ENCODE measurements around the gene KIAA1210.
"Not testable (repeated sequence)": the region's sequence is repeated elsewhere in the genome, so short reads cannot be mapped to it uniquely, and the experiment has no call there.

Gene KIAA1210

GRCh38 chrX:119040432-119040831 is 87.2 kb downstream of the KIAA1210 start:
- Histone ChIP-seq H3K4me3 (ENCODE audit: low read depth, low read length, poor library complexity, severe bottlenecking) (no peak overlapping the region), H3F3A (ENCODE audit: insufficient read depth, low read length) (no peaks in the 10 kb centered on the region), H3K9ac (ENCODE audit: low read length) (no peak overlapping the region), H3K36me3 (ENCODE audit: insufficient read depth, low read length) (no peaks in the 10 kb centered on the region), H2AFZ (ENCODE audit: low read length) (no peak overlapping the region), H3K9me3 (ENCODE audit: low read length) (no peaks in the 10 kb centered on the region), H3K4me2 (ENCODE audit: low read length) (no peak overlapping the region), H3K27me3 (ENCODE audit: insufficient read depth, low read length) (no peaks in the 10 kb centered on the region), H3K27ac (ENCODE audit: low read depth, low read length, poor library complexity, severe bottlenecking) (no peak overlapping the region), H3K9me2 (ENCODE audit: low read depth, low read length) (no peaks in the 10 kb centered on the region), H4K20me1 (ENCODE audit: insufficient read depth, low read length) (no peaks in the 10 kb centered on the region), H3K79me2 (ENCODE audit: insufficient read depth, low read length) (no peaks in the 10 kb centered on the region), H3K4me1 (ENCODE audit: insufficient read depth, low read length, severe bottlenecking) (no peaks in the 10 kb centered on the region)
- TF ChIP-seq EZH2 (IDR thresholded peaks at IDR 0.05; ENCODE audit: borderline replicate concordance, low read length): no peak
- TF ChIP-seq CTCF (IDR thresholded peaks at IDR 0.05; ENCODE audit: low read length): no peak

- no peaks in the 10 kb centered on the region for H3K79me2 ChIP-seq (ENCODE audit: insufficient read depth, low read length)
- no peaks in the 10 kb centered on the region for H3K9me2 ChIP-seq (ENCODE audit: low read depth, low read length)
- no peak overlapping the region for H2AFZ ChIP-seq (ENCODE audit: low read length)
- no peak overlapping the region for H3K4me3 ChIP-seq (ENCODE audit: low read depth, low read length, poor library complexity, severe bottlenecking)
- H3K9ac ChIP-seq (ENCODE audit: low read length): no peak overlapping the region
- H3K9me3 ChIP-seq (ENCODE audit: low read length): no peaks in the 10 kb centered on the region
- H3K4me2 ChIP-seq (ENCODE audit: low read length): no peak overlapping the region
- H3F3A ChIP-seq (ENCODE audit: insufficient read depth, low read length): no peaks in the 10 kb centered on the region
- TF ChIP-seq CTCF (IDR thresholded peaks at IDR 0.05; ENCODE audit: low read length) (no peak), EZH2 (IDR thresholded peaks at IDR 0.05; ENCODE audit: borderline replicate concordance, low read length) (no peak)
- H3K27ac ChIP-seq (ENCODE audit: low read depth, low read length, poor library complexity, severe bottlenecking): no peak overlapping the region
- H3K36me3 ChIP-seq (ENCODE audit: insufficient read depth, low read length): no peaks in the 10 kb centered on the region
- no peaks in the 10 kb centered on the region for H3K4me1 ChIP-seq (ENCODE audit: insufficient read depth, low read length, severe bottlenecking)
- H3K27me3 ChIP-seq (ENCODE audit: insufficient read depth, low read length): no peaks in the 10 kb centered on the region; the same call in 1 of the 2 replicates
- no peaks in the 10 kb centered on the region for H4K20me1 ChIP-seq (ENCODE audit: insufficient read depth, low read length)
These were observed 91.2 kb downstream of the KIAA1210 start for GRCh38 chrX:119036107-119037029.

- Histone ChIP-seq H3K27me3 (ENCODE audit: insufficient read depth, low read length) (no peaks in the 10 kb centered on the region; the same call in 1 of the 2 replicates), H3K4me1 (ENCODE audit: insufficient read depth, low read length, severe bottlenecking) (no peaks in the 10 kb centered on the region), H3K9me3 (ENCODE audit: low read length) (no peaks in the 10 kb centered on the region), H3K27ac (ENCODE audit: low read depth, low read length, poor library complexity, severe bottlenecking) (no peak overlapping the region), H3K79me2 (ENCODE audit: insufficient read depth, low read length) (no peaks in the 10 kb centered on the region), H2AFZ (ENCODE audit: low read length) (no peak overlapping the region), H3K9ac (ENCODE audit: low read length) (no peak overlapping the region), H3K36me3 (ENCODE audit: insufficient read depth, low read length) (no peaks in the 10 kb centered on the region), H3K4me3 (ENCODE audit: low read depth, low read length, poor library complexity, severe bottlenecking) (no peak overlapping the region), H3K9me2 (ENCODE audit: low read depth, low read length) (no peaks in the 10 kb centered on the region), H3F3A (ENCODE audit: insufficient read depth, low read length) (no peaks in the 10 kb centered on the region), H4K20me1 (ENCODE audit: insufficient read depth, low read length) (no peaks in the 10 kb centered on the region), H3K4me2 (ENCODE audit: low read length) (no peak overlapping the region)
- no peak for TF ChIP-seq EZH2 (IDR thresholded peaks at IDR 0.05; ENCODE audit: borderline replicate concordance, low read length)
- TF ChIP-seq CTCF (IDR thresholded peaks at IDR 0.05; ENCODE audit: low read length): no peak
These were observed 96.6 kb downstream of the KIAA1210 start for GRCh38 chrX:119030990-119031389.

DNA sequence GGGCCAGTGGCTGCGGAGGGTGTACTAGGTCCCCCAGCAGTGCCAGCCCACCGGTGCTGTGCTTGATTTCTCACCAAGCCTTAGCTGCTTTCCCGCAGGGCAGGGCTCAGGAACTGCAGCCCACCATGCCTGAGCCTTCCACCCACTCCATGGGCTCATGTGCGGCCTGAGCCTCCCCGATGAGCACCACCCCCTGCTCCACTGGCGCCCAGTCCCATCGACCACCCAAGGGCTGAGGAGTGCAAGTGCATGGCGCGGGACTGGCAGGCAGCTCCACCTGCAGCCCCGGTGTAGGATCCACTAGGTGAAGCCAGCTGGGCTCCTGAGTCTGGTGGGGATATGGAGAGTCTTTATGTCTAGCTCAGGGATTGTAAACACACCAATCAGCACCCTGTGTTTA is 98.0 kb downstream of the KIAA1210 start:
- H3K36me3 ChIP-seq (ENCODE audit: insufficient read depth, low read length); H2AFZ ChIP-seq (ENCODE audit: low read length): not testable (repeated sequence)

More for the DNA sequence above, 98.0 kb downstream of the KIAA1210 start:
- H3K27ac ChIP-seq (ENCODE audit: low read depth, low read length, poor library complexity, severe bottlenecking); H3K4me3 ChIP-seq (ENCODE audit: low read depth, low read length, poor library complexity, severe bottlenecking); H3K9me2 ChIP-seq (ENCODE audit: low read depth, low read length); H3K9me3 ChIP-seq (ENCODE audit: low read length); H3K27me3 ChIP-seq (ENCODE audit: insufficient read depth, low read length); H3K4me2 ChIP-seq (ENCODE audit: low read length); H3K9ac ChIP-seq (ENCODE audit: low read length); H4K20me1 ChIP-seq (ENCODE audit: insufficient read depth, low read length); H3F3A ChIP-seq (ENCODE audit: insufficient read depth, low read length); H3K79me2 ChIP-seq (ENCODE audit: insufficient read depth, low read length); H3K4me1 ChIP-seq (ENCODE audit: insufficient read depth, low read length, severe bottlenecking): not testable (repeated sequence)

Data from OCI-LY1 (cell line).